SU-DHL-6 (cell line): Measurements from ENCODE around the gene ENO2.
"Not testable (repeated sequence)": the region's sequence is repeated elsewhere in the genome, so short reads cannot be mapped to it uniquely, and the experiment has no call there.

Source experiments
- EZH2phosphoT487 ChIP-seq: fragments of 200-600 bp; sonication (generic), shearing (Covaris generic); conservative IDR thresholded peaks from 2 replicates; pipeline ENCODE4 v1.6.1; 2018; ENCODE audit warnings: mild to moderate bottlenecking, antibody characterized with exemption, low read length, moderate library complexity, mixed read lengths
- TF ChIP-seq, protein P1 (sequence below): fragments of 200-600 bp; sonication (generic); IDR thresholded peaks from one replicate; pipeline ENCODE4 v1.5.1; 2017; ENCODE audit warnings: antibody characterized with exemption, mild to moderate bottlenecking, low read length, moderate library complexity; ENCODE audit not compliant: insufficient read depth, poor library complexity, severe bottlenecking

- TF ChIP-seq, protein P1, sequence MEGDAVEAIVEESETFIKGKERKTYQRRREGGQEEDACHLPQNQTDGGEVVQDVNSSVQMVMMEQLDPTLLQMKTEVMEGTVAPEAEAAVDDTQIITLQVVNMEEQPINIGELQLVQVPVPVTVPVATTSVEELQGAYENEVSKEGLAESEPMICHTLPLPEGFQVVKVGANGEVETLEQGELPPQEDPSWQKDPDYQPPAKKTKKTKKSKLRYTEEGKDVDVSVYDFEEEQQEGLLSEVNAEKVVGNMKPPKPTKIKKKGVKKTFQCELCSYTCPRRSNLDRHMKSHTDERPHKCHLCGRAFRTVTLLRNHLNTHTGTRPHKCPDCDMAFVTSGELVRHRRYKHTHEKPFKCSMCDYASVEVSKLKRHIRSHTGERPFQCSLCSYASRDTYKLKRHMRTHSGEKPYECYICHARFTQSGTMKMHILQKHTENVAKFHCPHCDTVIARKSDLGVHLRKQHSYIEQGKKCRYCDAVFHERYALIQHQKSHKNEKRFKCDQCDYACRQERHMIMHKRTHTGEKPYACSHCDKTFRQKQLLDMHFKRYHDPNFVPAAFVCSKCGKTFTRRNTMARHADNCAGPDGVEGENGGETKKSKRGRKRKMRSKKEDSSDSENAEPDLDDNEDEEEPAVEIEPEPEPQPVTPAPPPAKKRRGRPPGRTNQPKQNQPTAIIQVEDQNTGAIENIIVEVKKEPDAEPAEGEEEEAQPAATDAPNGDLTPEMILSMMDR, result not testable (repeated sequence)
- not testable (repeated sequence) for TF ChIP-seq EZH2phosphoT487
Observed at GRCh38 chr12:6870304-6870703, 44.1 kb upstream of the ENO2 start.
